HepG2 (cell line): ENCODE measurements around the gene SERPINB6.

Experiments
- CTCF ChIP-seq: sonication (generic); formaldehyde crosslinking; IDR thresholded peaks from 2 replicates; pipeline ENCODE4 v1.5.0; 2020; ENCODE audit warnings: mild to moderate bottlenecking, missing genetic modification reagents, moderate library complexity
- KAT2B ChIP-seq: fragments of 150-350 bp; IDR thresholded peaks from 2 replicates; pipeline ENCODE4 v1.6.1; 2014; ENCODE audit warnings: low read depth, low read length, borderline replicate concordance
- SATB2 ChIP-seq: sonication (generic); formaldehyde crosslinking; IDR thresholded peaks from 2 replicates; pipeline ENCODE4 v1.5.0; 2020; ENCODE audit warnings: missing genetic modification reagents
- TEAD2 ChIP-seq: sonication (generic); formaldehyde crosslinking; IDR thresholded peaks from 2 replicates; pipeline ENCODE4 v1.9.0; 2021; ENCODE audit warnings: missing genetic modification reagents
- USF2 ChIP-seq, 2 experiments: sonication (generic) in 1 of 2; formaldehyde crosslinking in 1 of 2; IDR thresholded peaks; 2 replicates each; pipeline versions ENCODE4 v1.5.1 to v1.6.1; 2011 to 2020; ENCODE audit warnings: borderline replicate concordance in 1 of 2, low read depth in 1 of 2, low read length in 1 of 2, mild to moderate bottlenecking in 1 of 2, missing genetic modification reagents in 1 of 2, moderate library complexity in 1 of 2

GRCh38 chr6:2971420-2972218, at the start of gene SERPINB6:
- TF ChIP-seq CTCF (CRISPR knock-in tag) = peak; percentile 11; the same call in 1 of the 2 replicates
- no peak for TF ChIP-seq USF2 (IDR thresholded peaks at IDR 0.05; ENCODE audit: low read depth, low read length)
- TF ChIP-seq USF2 (CRISPR knock-in tag; IDR thresholded peaks at IDR 0.05; ENCODE audit: borderline replicate concordance) = no peak
- no peak for TF ChIP-seq TEAD2 (CRISPR knock-in tag)
- no peak for TF ChIP-seq SATB2 (CRISPR knock-in tag)
- no peak for TF ChIP-seq KAT2B
